Activated naive CD4-positive, alpha-beta T cell treated with anti-CD3 and anti-CD28 coated beads, Interleukin-2, amount 50 U/mL, for 72 hours (primary cell): Measurements from ENCODE around the gene TCEANC2. TPM values are rescaled to one million over a fixed set of nuclear protein-coding genes. Genes with fewer than 3 reads are reported as not detected.
"Not testable (repeated sequence)": the region's sequence is repeated elsewhere in the genome, so short reads cannot be mapped to it uniquely, and the experiment has no call there.

Experiments
- ATAC-seq, 2 donors: fragments of 150-1000 bp; cut with Tn5 transposase; 2 replicates each; pipeline ENCODE4 v1.10.0; 2021; ENCODE audit warnings: mild to moderate bottlenecking in 2 of 2, moderate library complexity in 2 of 2
- DNase-seq, 2 donors: peaks; one replicate each; pipeline ENCODE4 v3.0.0; 2021 to 2022; ENCODE audit warnings: low spot score in 2 of 2
- H3K27ac Mint-ChIP-seq, 2 donors: one replicate each; pipeline ENCODE4 v1.8.0; 2022; ENCODE audit warnings: mild to moderate bottlenecking in 2 of 2, mixed read lengths in 2 of 2
- H3K36me3 Mint-ChIP-seq, 2 donors: one replicate each; pipeline ENCODE4 v1.8.0; 2022; ENCODE audit warnings: mixed read lengths in 2 of 2
- H3K9me3 Mint-ChIP-seq, 2 donors: one replicate each; pipeline ENCODE4 v1.8.0; 2022; ENCODE audit warnings: mixed read lengths in 2 of 2
- total RNA-seq, 2 donors: library from RNA; stranded (reverse); gene quantifications; one replicate each; pipeline ENCODE4 v1.2.3, GENCODE V29; 2022

The TCEANC2 gene
- total RNA-seq, 2 donors from 2014 or later: 11.8 to 19.4 TPM

- ATAC-seq (no peak), DNase-seq (no peak)
- Mint-ChIP-seq H3K9me3 (no peaks in the 10 kb centered on the region), H3K27ac (no peak overlapping the region), H3K36me3 (peaks cover 5 to 14% of the 10 kb centered on the region in 2 donors)
Observed at GRCh38 chr1:54096227-54096876, 42.9 kb downstream of the TCEANC2 start.

- Mint-ChIP-seq H3K9me3 (no peaks in the 10 kb centered on the region), H3K27ac (no peak overlapping the region), H3K36me3 (peaks cover 5 to 14% of the 10 kb centered on the region in 2 donors)
- DNase-seq: no peak
- no peak for ATAC-seq
Observed at GRCh38 chr1:54096877-54097240, 43.5 kb downstream of the TCEANC2 start.

GRCh38 chr1:54099061-54099610 is 45.7 kb downstream of the TCEANC2 start:
- ATAC-seq (no peak), DNase-seq (no peak)
- Mint-ChIP-seq H3K36me3 (peaks cover 5 to 14% of the 10 kb centered on the region in 2 donors), H3K9me3 (no peaks in the 10 kb centered on the region), H3K27ac (peak overlapping the region in 1 of 2 donors; percentile 3)

GRCh38 chr1:54100500-54100899 is 47.1 kb downstream of the TCEANC2 start:
- Mint-ChIP-seq H3K36me3 (peaks cover 5 to 14% of the 10 kb centered on the region in 2 donors), H3K9me3 (no peaks in the 10 kb centered on the region), H3K27ac (no peak overlapping the region)
- DNase-seq (no peak), ATAC-seq (no peak)

- H3K9me3 Mint-ChIP-seq: no peaks in the 10 kb centered on the region
- peaks cover 0 to 5% of the 10 kb centered on the region in 2 donors for H3K36me3 Mint-ChIP-seq
- no peak overlapping the region for H3K27ac Mint-ChIP-seq
- no peak for DNase-seq
- ATAC-seq: no peak
Observed at GRCh38 chr1:54103414-54103813, 50.0 kb downstream of the TCEANC2 start.

GRCh38 chr1:54104613-54105012 is 51.2 kb downstream of the TCEANC2 start:
- not testable (repeated sequence) for H3K9me3 Mint-ChIP-seq, H3K27ac Mint-ChIP-seq, ATAC-seq

GRCh38 chr1:54105080-54105479 is 51.7 kb downstream of the TCEANC2 start:
- ATAC-seq (no peak), DNase-seq (no peak)
- H3K36me3 Mint-ChIP-seq: peaks cover 0 to 5% of the 10 kb centered on the region in 2 donors

More at GRCh38 chr1:54104613-54105012, 51.2 kb downstream of the TCEANC2 start:
- DNase-seq, H3K36me3 Mint-ChIP-seq: not testable (repeated sequence)

GRCh38 chr1:54105736-54106269 is 52.4 kb downstream of the TCEANC2 start:
- DNase-seq (no peak), ATAC-seq (no peak)
- H3K27ac Mint-ChIP-seq: no peak overlapping the region
- H3K9me3 Mint-ChIP-seq: no peaks in the 10 kb centered on the region
- no peaks in the 10 kb centered on the region for H3K36me3 Mint-ChIP-seq

More at GRCh38 chr1:54105080-54105479, 51.7 kb downstream of the TCEANC2 start:
- H3K9me3 Mint-ChIP-seq: no peaks in the 10 kb centered on the region
- H3K27ac Mint-ChIP-seq: no peak overlapping the region

- no peak for ATAC-seq
Observed at GRCh38 chr1:54107131-54107530, 53.7 kb downstream of the TCEANC2 start.

GRCh38 chr1:54108156-54108555 is 54.7 kb downstream of the TCEANC2 start:
- no peak for DNase-seq
- no peaks in the 10 kb centered on the region for H3K36me3 Mint-ChIP-seq
- no peak for ATAC-seq

More at GRCh38 chr1:54107131-54107530, 53.7 kb downstream of the TCEANC2 start:
- Mint-ChIP-seq H3K9me3 (no peaks in the 10 kb centered on the region), H3K27ac (no peak overlapping the region), H3K36me3 (no peaks in the 10 kb centered on the region)
- DNase-seq: no peak

GRCh38 chr1:54109129-54110090 is 56.0 kb downstream of the TCEANC2 start:
- H3K27ac Mint-ChIP-seq: no peak overlapping the region
- ATAC-seq (no peak), DNase-seq (no peak)
- H3K9me3 Mint-ChIP-seq: no peaks in the 10 kb centered on the region
- no peaks in the 10 kb centered on the region for H3K36me3 Mint-ChIP-seq

More at GRCh38 chr1:54108156-54108555, 54.7 kb downstream of the TCEANC2 start:
- no peak overlapping the region for H3K27ac Mint-ChIP-seq
- no peaks in the 10 kb centered on the region for H3K9me3 Mint-ChIP-seq

- ATAC-seq (no peak), DNase-seq (no peak)
- no peaks in the 10 kb centered on the region for H3K9me3 Mint-ChIP-seq
- no peaks in the 10 kb centered on the region for H3K36me3 Mint-ChIP-seq
- no peak overlapping the region for H3K27ac Mint-ChIP-seq
Observed at GRCh38 chr1:54110996-54111395, 57.6 kb downstream of the TCEANC2 start.

GRCh38 chr1:54111624-54112023 is 58.2 kb downstream of the TCEANC2 start:
- Mint-ChIP-seq H3K36me3 (no peaks in the 10 kb centered on the region), H3K27ac (no peak overlapping the region), H3K9me3 (no peaks in the 10 kb centered on the region)
- no peak for DNase-seq
- no peak for ATAC-seq

- no peak overlapping the region for H3K27ac Mint-ChIP-seq
- H3K36me3 Mint-ChIP-seq: no peaks in the 10 kb centered on the region
- no peak for ATAC-seq
- H3K9me3 Mint-ChIP-seq: no peaks in the 10 kb centered on the region
- DNase-seq: no peak
Observed at GRCh38 chr1:54112027-54112426, 58.6 kb downstream of the TCEANC2 start.

GRCh38 chr1:54112705-54113368 is 59.4 kb downstream of the TCEANC2 start:
- no peak for ATAC-seq
- no peak for DNase-seq
- Mint-ChIP-seq H3K27ac (no peak overlapping the region), H3K36me3 (no peaks in the 10 kb centered on the region), H3K9me3 (no peaks in the 10 kb centered on the region)

- DNase-seq (no peak), ATAC-seq (no peak)
Observed at GRCh38 chr1:54114001-54114400, 60.6 kb downstream of the TCEANC2 start.

More at GRCh38 chr1:54114001-54114400, 60.6 kb downstream of the TCEANC2 start:
- H3K27ac Mint-ChIP-seq: no peak overlapping the region
- no peaks in the 10 kb centered on the region for H3K9me3 Mint-ChIP-seq
- H3K36me3 Mint-ChIP-seq: no peaks in the 10 kb centered on the region
